K562 (cell line): Measurements from ENCODE around the gene TXNRD2. TPM values are rescaled to one million over a fixed set of nuclear protein-coding genes. Genes with fewer than 3 reads are reported as not detected.

Source experiments
- ATAC-seq: fragments of 200-7000 bp; cut with Tn5 transposase; 3 replicates; pipeline ENCODE4 v1.9.1; 2020; ENCODE audit warnings: moderate library complexity
- BruUV-seq: library from RNA; stranded (reverse); fragments of 400-500 nt; replicated peaks from 2 replicates; lab custom pipeline; 2021; lab: Mats Ljungman, UMichigan
- CTCF ChIA-PET: fragments of 300-600 bp; formaldehyde crosslinking; extraction: SDS; loops from one replicate; lab custom pipeline; 2021; ENCODE audit warnings: low intra/inter-chr PET ratio; lab: Yijun Ruan, JAX
- POLR2A ChIA-PET: fragments of 300-600, 350-650 bp; sonication (Branson Sonifier 250); formaldehyde crosslinking; extraction: SDS; loops from one replicate; lab custom pipeline; 2021; ENCODE audit warnings: antibody characterized with exemption, inconsistent platforms; lab: Yijun Ruan, JAX
- DNase-seq, 4 experiments: peaks; one replicate each; pipeline versions ENCODE4 v3.0.0 to v3.0.0-alpha.2; 2011 to 2018; ENCODE audit warnings: low spot score in 3 of 4, mixed read lengths in 3 of 4; ENCODE audit errors: extremely low read depth in 1 of 4
- FAIRE-seq: peaks from 2 replicates; lab custom pipeline; 2011; peaks lifted over from hg19 to GRCh38; lab: Jason Lieb, UNC
- H2AFZ ChIP-seq: 2 replicates; pipeline ENCODE4 v1.6.0; 2011; ENCODE audit warnings: low read depth, low read length, control low read depth, inconsistent platforms
- H3K27ac ChIP-seq: fragments of 200-600 bp; 3 replicates; pipeline ENCODE4 v1.8.0; 2011; ENCODE audit warnings: low read depth, mild to moderate bottlenecking, control low read depth, inconsistent platforms, low read length, moderate library complexity, mixed read lengths; ENCODE audit errors: extremely low read depth
- H3K27me3 ChIP-seq, 2 experiments: fragments of 300-600 bp in 1 of 2; 2 replicates in 1 of 2; 3 replicates in 1 of 2; pipeline versions ENCODE4 v1.6.0 to v1.8.0; 2011; ENCODE audit warnings: inconsistent platforms in 2 of 2, low read length in 2 of 2, mild to moderate bottlenecking in 1 of 2, mixed read lengths in 1 of 2, moderate library complexity in 1 of 2; ENCODE audit not compliant: control insufficient read depth in 2 of 2, insufficient read depth in 2 of 2
- H3K36me3 ChIP-seq: fragments of 300-600 bp; 3 replicates; pipeline ENCODE4 v1.8.0; 2011; ENCODE audit warnings: mild to moderate bottlenecking, low read length, inconsistent platforms; ENCODE audit not compliant: control insufficient read depth, insufficient read depth
- H3K4me1 ChIP-seq, 2 experiments: fragments of 200-600 bp in 1 of 2; replicated peaks in 1 of 2; 2 replicates in 1 of 2; 3 replicates in 1 of 2; pipeline versions ENCODE4 v1.5.1 to v1.8.0; 2011; ENCODE audit warnings: inconsistent platforms in 2 of 2, low read length in 2 of 2, mild to moderate bottlenecking in 1 of 2, mixed read lengths in 1 of 2, moderate library complexity in 1 of 2; ENCODE audit not compliant: control insufficient read depth in 2 of 2, insufficient read depth in 2 of 2
- H3K4me2 ChIP-seq: 2 replicates; pipeline ENCODE4 v1.6.1; 2011; ENCODE audit warnings: low read length, control low read depth, inconsistent platforms, mixed read lengths; ENCODE audit not compliant: insufficient read depth
- H3K4me3 ChIP-seq: fragments of 200-600 bp; sonication (generic), shearing (Covaris generic); 2 replicates; pipeline ENCODE4 v1.5.1; 2016; ENCODE audit warnings: control low read depth, inconsistent platforms
- H3K79me2 ChIP-seq: fragments of 200-600 bp; 3 replicates; pipeline ENCODE4 v1.8.0; 2011; ENCODE audit warnings: low read length, inconsistent platforms; ENCODE audit not compliant: control insufficient read depth, insufficient read depth
- H3K9ac ChIP-seq, 2 experiments: 2 replicates each; pipeline versions ENCODE4 v1.6.0 to v1.6.1; 2011; ENCODE audit warnings: low read depth in 2 of 2, low read length in 2 of 2, control low read depth in 1 of 2, inconsistent platforms in 1 of 2, mild to moderate bottlenecking in 1 of 2, mixed read lengths in 1 of 2; ENCODE audit not compliant: insufficient read depth in 1 of 2
- H3K9me1 ChIP-seq: one replicate; pipeline ENCODE4 v1.6.0; 2011; ENCODE audit warnings: inconsistent platforms, mild to moderate bottlenecking, low read length, moderate library complexity; ENCODE audit not compliant: control insufficient read depth, insufficient read depth
- H3K9me3 ChIP-seq: replicated peaks from 2 replicates; pipeline ENCODE4 v1.5.1; 2011; ENCODE audit warnings: low read depth, low read length, inconsistent platforms; ENCODE audit not compliant: control insufficient read depth, insufficient read depth
- H4K20me1 ChIP-seq: replicated peaks from 2 replicates; pipeline ENCODE4 v1.6.1; 2011; ENCODE audit warnings: low read length, inconsistent platforms, mixed read lengths; ENCODE audit not compliant: control insufficient read depth, insufficient read depth
- CBX2 ChIP-seq: fragments of 200-600 bp; sonication (generic); IDR thresholded peaks from one replicate; pipeline ENCODE4 v1.6.1; 2012; ENCODE audit warnings: mild to moderate bottlenecking, low read length, inconsistent platforms; ENCODE audit not compliant: insufficient read depth, poor library complexity, severe bottlenecking
- CEBPG ChIP-seq, 3 experiments: fragments of 200-800 bp in 1 of 3; sonication (Bioruptor generic) in 1 of 3; sonication (generic) in 1 of 3; formaldehyde crosslinking in 1 of 3; IDR thresholded peaks in 2 of 3; conservative IDR thresholded peaks in 1 of 3; 2 replicates each; pipeline versions ENCODE4 v1.6.1 to v1.8.0; 2016 to 2022; ENCODE audit warnings: missing compliant biosample characterization in 2 of 3, missing genetic modification characterization in 2 of 3, mild to moderate bottlenecking in 1 of 3, missing genetic modification reagents in 1 of 3
- FOXM1 ChIP-seq, 2 experiments: fragments of 450-650 bp in 1 of 2; sonication (generic) in 1 of 2; formaldehyde crosslinking in 1 of 2; IDR thresholded peaks; 2 replicates each; pipeline versions ENCODE4 v1.6.1 to v1.9.0; 2017 to 2022; ENCODE audit warnings: low read depth in 2 of 2, mild to moderate bottlenecking in 2 of 2, missing genetic modification reagents in 1 of 2, moderate library complexity in 1 of 2
- GTF2A2 ChIP-seq: IDR thresholded peaks from 2 replicates; pipeline ENCODE4 v1.6.1; 2016; ENCODE audit warnings: mild to moderate bottlenecking, missing genetic modification characterization, missing compliant biosample characterization
- GTF2F1 ChIP-seq: IDR thresholded peaks from 2 replicates; pipeline ENCODE4 v1.6.1; 2011; ENCODE audit warnings: low read depth, low read length, improper control_type of control experiment
- NFRKB ChIP-seq: fragments of 450-650 bp; IDR thresholded peaks from 2 replicates; pipeline ENCODE4 v1.6.1; 2016; ENCODE audit warnings: low read depth
- POLR2AphosphoS2 ChIP-seq: IDR thresholded peaks from 2 replicates; pipeline ENCODE4 v1.6.1; 2012; ENCODE audit warnings: low read length, improper control_type of control experiment
- SOX6 ChIP-seq: fragments of 450-650 bp; IDR thresholded peaks from 2 replicates; pipeline ENCODE4 v1.6.1; 2014; ENCODE audit warnings: mild to moderate bottlenecking
- ZNF174 ChIP-seq: fragments of 250-450 bp; sonication (Bioruptor Pico); IDR thresholded peaks from 2 replicates; pipeline ENCODE4 v1.4.0; 2020; ENCODE audit warnings: mild to moderate bottlenecking
- ZNF311 ChIP-seq: fragments of 250-450 bp; sonication (Bioruptor Pico); IDR thresholded peaks from 2 replicates; pipeline ENCODE4 v1.4.0; 2020; ENCODE audit warnings: mild to moderate bottlenecking, moderate library complexity
- ZNF589 ChIP-seq: fragments of 200-800 bp; sonication (Bioruptor generic); IDR thresholded peaks from 2 replicates; pipeline ENCODE4 v1.6.1; 2016; ENCODE audit warnings: low read depth, missing genetic modification characterization, missing compliant biosample characterization
- ZNF707 ChIP-seq: fragments of 250-450 bp; sonication (Bioruptor Pico); conservative IDR thresholded peaks from 2 replicates; pipeline ENCODE4 v1.8.0; 2022; ENCODE audit warnings: inconsistent platforms, mild to moderate bottlenecking, moderate library complexity
- WGBS: fragments of 100-300 bp; shearing (Covaris generic); methylation state at CpG from one replicate; pipeline ENCODE4 v1.1.6; 2016; ENCODE audit warnings: low coverage, mixed read lengths; ENCODE audit not compliant: insufficient coverage; ENCODE audit errors: missing lambda C conversion rate; 5-methylcytosine and 5-hydroxymethylcytosine counted together
- in situ Hi-C: fragments of 300-500 bp; cut with MboI; formaldehyde crosslinking; loops from 4 replicates; pipeline ENCODE4 v1.15.0; 2018; ENCODE audit warnings: inconsistent platforms, mixed read lengths
- intact Hi-C: fragments of 100-400 bp; cut with micrococcal nuclease; formaldehyde crosslinking; loops from 2 replicates; pipeline ENCODE4 v1.14.2; 2022
- polyA plus RNA-seq, 8 experiments: library from polyadenylated mRNA; depleted of rRNA in 4 of 8; stranded (reverse) in 5 of 8; unstranded in 3 of 8; fragments of >200 nt; fragmentation: Nextera tagmentation in 2 of 8; fragmentation: Illumina TruSeq in 1 of 8; extraction: Ambion mirVana in 2 of 8; extraction: Trizol in 1 of 8; gene quantifications; 2 replicates each; pipeline versions ENCODE4 v1.2.1 to v1.2.3, GENCODE V29; 2011 to 2014; ENCODE audit warnings: inconsistent platforms in 1 of 8, missing spikeins in 1 of 8
- total RNA-seq, 7 experiments: library from RNA; depleted of rRNA in 6 of 7; stranded (reverse); fragments of >200 nt in 6 of 7; fragmentation: Illumina TruSeq in 2 of 7; extraction: Trizol in 2 of 7; gene quantifications; 2 replicates each; pipeline versions ENCODE4 v1.2.1 to v1.2.3, GENCODE V29; 2011 to 2021; ENCODE audit warnings: low replicate concordance in 1 of 7
- TF ChIP-seq, protein P1 (sequence below): fragments of 200-400 bp; formaldehyde crosslinking; IDR thresholded peaks from 2 replicates; pipeline ENCODE4 v1.6.1; 2017; ENCODE audit warnings: mild to moderate bottlenecking, low read depth, low read length, moderate library complexity
- TF ChIP-seq, protein P2 (sequence below): fragments of 250-450 bp; sonication (Bioruptor Pico); IDR thresholded peaks from 2 replicates; pipeline ENCODE4 v1.8.0; 2022; ENCODE audit warnings: inconsistent platforms
- TF ChIP-seq, protein P3 (sequence below): sonication (generic); formaldehyde crosslinking; IDR thresholded peaks from 2 replicates; pipeline ENCODE4 v1.8.1; 2023; ENCODE audit warnings: mild to moderate bottlenecking, missing genetic modification reagents

The TXNRD2 gene
- total and polyA plus RNA-seq, 9 of the 15 experiments (the other 6 are each of a cell fraction or from before 2014, with no cell fraction given): 3.3 to 80.2 (median 49.4) TPM

DNA sequence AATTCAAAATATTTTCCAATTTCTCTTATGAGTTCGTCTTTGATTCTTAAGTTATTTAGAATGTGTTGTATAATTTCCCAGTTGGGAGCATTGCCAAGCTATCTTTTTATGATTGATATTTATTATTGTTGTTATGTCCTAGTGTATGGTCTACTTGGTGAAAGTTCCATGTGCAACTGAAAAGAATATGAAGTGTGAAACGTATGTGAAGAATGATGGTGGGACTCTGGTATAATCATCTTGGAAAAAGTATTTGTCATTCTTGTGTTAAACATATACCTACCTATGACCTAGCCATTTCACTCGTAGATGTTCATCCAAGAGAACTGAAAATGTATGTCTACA, 75.0 kb downstream of the TXNRD2 start:
- no TSS peak for BruUV-seq
- FAIRE-seq (no peak), ATAC-seq (no peak), DNase-seq (no peak)
- Histone ChIP-seq H3K4me1 (peaks cover 8 to 31% of the 10 kb centered on the region in 2 experiments; a peak in 4 of 5 replicates), H3K9me1 (no peaks in the 10 kb centered on the region), H3K9ac (no peak overlapping the region), H2AFZ (no peak overlapping the region), H3K79me2 (no peaks in the 10 kb centered on the region), H3K4me3 (no peak overlapping the region), H3K27ac (no peak overlapping the region), H3K27me3 (peaks cover 2 to 29% of the 10 kb centered on the region in 2 experiments; a peak in 3 of 5 replicates), H4K20me1 (peaks cover 6% of the 10 kb centered on the region), H3K36me3 (no peaks in the 10 kb centered on the region), H3K4me2 (no peak overlapping the region), H3K9me3 (no peaks in the 10 kb centered on the region)
- ChIA-PET CTCF (interaction anchor here (0.6 kb wide), 1 partner anchor 333 kb away, joined by 4 read pairs; no protein-coding TSS in a partner anchor), POLR2A (interaction anchor here (0.6 to 4.9 kb wide), 5 partner anchors 8 to 797 kb away, joined by 3 to 48 read pairs (median 5); partner anchors contain the start of genes GNB1L and RTL10)
- WGBS: 36% methylated on average over 3 of the region's 3 CpGs
- intact Hi-C loops: no loop called here
- in situ Hi-C loops: no loop called here
- TF ChIP-seq CEBPG (CRISPR knock-in tag; IDR thresholded peaks at IDR 0.05): no peak
- TF ChIP-seq CEBPG (tag; conservative IDR thresholded peaks at IDR 0.05 in 1 of 2, IDR thresholded peaks at IDR 0.05 in 1 of 2): no peak
- 0 out of 2 replicates have a peak, but pooled peaks have one; percentile 55 for TF ChIP-seq ZNF174 (CRISPR knock-in tag)
- no peak for TF ChIP-seq GTF2F1
- TF ChIP-seq NFRKB: no peak
- no peak for TF ChIP-seq FOXM1 (IDR thresholded peaks at IDR 0.05; ENCODE audit: low read depth)
- TF ChIP-seq FOXM1 (CRISPR knock-in tag; IDR thresholded peaks at IDR 0.05; ENCODE audit: low read depth): no peak
- TF ChIP-seq, protein P1, sequence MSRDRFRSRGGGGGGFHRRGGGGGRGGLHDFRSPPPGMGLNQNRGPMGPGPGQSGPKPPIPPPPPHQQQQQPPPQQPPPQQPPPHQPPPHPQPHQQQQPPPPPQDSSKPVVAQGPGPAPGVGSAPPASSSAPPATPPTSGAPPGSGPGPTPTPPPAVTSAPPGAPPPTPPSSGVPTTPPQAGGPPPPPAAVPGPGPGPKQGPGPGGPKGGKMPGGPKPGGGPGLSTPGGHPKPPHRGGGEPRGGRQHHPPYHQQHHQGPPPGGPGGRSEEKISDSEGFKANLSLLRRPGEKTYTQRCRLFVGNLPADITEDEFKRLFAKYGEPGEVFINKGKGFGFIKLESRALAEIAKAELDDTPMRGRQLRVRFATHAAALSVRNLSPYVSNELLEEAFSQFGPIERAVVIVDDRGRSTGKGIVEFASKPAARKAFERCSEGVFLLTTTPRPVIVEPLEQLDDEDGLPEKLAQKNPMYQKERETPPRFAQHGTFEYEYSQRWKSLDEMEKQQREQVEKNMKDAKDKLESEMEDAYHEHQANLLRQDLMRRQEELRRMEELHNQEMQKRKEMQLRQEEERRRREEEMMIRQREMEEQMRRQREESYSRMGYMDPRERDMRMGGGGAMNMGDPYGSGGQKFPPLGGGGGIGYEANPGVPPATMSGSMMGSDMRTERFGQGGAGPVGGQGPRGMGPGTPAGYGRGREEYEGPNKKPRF: no peak
- peak; percentile 72 for TF ChIP-seq CBX2
- TF ChIP-seq SOX6: no peak
- TF ChIP-seq, protein P2, sequence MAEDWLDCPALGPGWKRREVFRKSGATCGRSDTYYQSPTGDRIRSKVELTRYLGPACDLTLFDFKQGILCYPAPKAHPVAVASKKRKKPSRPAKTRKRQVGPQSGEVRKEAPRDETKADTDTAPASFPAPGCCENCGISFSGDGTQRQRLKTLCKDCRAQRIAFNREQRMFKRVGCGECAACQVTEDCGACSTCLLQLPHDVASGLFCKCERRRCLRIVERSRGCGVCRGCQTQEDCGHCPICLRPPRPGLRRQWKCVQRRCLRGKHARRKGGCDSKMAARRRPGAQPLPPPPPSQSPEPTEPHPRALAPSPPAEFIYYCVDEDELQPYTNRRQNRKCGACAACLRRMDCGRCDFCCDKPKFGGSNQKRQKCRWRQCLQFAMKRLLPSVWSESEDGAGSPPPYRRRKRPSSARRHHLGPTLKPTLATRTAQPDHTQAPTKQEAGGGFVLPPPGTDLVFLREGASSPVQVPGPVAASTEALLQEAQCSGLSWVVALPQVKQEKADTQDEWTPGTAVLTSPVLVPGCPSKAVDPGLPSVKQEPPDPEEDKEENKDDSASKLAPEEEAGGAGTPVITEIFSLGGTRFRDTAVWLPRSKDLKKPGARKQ (CRISPR knock-in tag): no peak
- no peak for TF ChIP-seq POLR2AphosphoS2
- TF ChIP-seq, protein P3, sequence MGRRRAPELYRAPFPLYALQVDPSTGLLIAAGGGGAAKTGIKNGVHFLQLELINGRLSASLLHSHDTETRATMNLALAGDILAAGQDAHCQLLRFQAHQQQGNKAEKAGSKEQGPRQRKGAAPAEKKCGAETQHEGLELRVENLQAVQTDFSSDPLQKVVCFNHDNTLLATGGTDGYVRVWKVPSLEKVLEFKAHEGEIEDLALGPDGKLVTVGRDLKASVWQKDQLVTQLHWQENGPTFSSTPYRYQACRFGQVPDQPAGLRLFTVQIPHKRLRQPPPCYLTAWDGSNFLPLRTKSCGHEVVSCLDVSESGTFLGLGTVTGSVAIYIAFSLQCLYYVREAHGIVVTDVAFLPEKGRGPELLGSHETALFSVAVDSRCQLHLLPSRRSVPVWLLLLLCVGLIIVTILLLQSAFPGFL: no peak
- no peak for TF ChIP-seq GTF2A2 (tag)
- TF ChIP-seq ZNF707 (CRISPR knock-in tag): 0 out of 2 replicates have a peak, but pooled peaks have one; percentile 33
- TF ChIP-seq ZNF589 (CRISPR knock-in tag): no peak
- peak; percentile 47; the same call in 1 of the 2 replicates for TF ChIP-seq ZNF311
